Loucy (cell line): ENCODE results near the gene MAML2.

Source experiments
- CTCF ChIP-seq: fragments of 200-600 bp; sonication (generic); conservative IDR thresholded peaks from 2 replicates; pipeline ENCODE4 v1.5.1; 2014; ENCODE audit warnings: mild to moderate bottlenecking, antibody characterized with exemption, low read length
- EZH2phosphoT487 ChIP-seq: fragments of 200-600 bp; IDR thresholded peaks from 2 replicates; pipeline ENCODE4 v1.6.1; 2018; ENCODE audit warnings: antibody characterized with exemption, mild to moderate bottlenecking, moderate library complexity, borderline replicate concordance

GRCh38 chr11:96021901-96022650 is 320.9 kb downstream of the MAML2 start:
- TF ChIP-seq CTCF (no peak), EZH2phosphoT487 (no peak)
